ENCODE measurements around the gene CCDC149. TPM values are rescaled to one million over a fixed set of nuclear protein-coding genes. Genes with fewer than 3 reads are reported as not detected.
"Not testable (repeated sequence)": the region's sequence is repeated elsewhere in the genome, so short reads cannot be mapped to it uniquely, and the experiment has no call there.

CCDC149 gene
- total RNA-seq, 4 donors from 2014 or later: 2.8 to 10.0 (median 4.8) TPM

DNA sequence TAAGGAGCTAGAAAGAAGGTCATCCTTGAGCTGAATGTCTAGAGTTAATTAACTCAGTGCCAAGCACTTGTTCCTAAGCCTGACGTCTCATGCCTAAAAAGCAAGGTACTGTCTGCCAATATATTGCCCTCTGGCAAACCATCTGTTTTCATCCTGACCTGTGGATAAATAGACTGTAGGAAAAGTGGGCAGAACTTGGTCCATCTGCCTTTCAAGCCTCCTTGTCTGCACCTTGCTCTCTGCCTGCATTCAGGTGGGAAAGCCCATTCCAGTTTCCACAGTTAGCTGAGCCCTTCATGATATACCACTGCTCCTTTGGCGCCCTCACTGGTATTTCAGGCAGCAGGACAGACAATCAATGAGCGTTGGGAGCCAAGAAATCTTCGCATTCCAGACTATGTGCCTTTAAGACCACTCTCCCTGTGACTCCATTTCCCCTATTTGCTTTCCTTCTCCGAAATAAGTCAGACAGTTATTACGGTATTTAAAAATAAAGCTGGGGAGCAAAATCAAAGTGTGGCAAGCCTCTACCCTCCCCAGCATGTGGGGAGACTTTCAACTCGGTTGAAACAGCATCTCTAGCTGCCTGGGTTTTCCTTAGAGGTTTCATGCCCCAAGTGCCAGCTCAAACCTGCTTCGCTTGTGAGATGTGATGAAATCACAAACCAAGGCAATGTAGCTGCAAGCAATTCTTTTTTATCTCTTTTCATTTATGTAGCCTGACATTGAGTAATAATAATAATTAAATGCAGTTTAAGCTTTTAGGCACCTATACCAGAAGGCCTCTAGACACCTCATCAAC, 2.5 kb upstream of the CCDC149 start:
- Histone ChIP-seq H3K9me3 (no peaks in the 10 kb centered on the region), H3K4me3 (no peak overlapping the region), H3K36me3 (no peaks in the 10 kb centered on the region), H3K27ac (no peak overlapping the region), H3K4me1 (peaks cover 0 to 4% of the 10 kb centered on the region in 2 donors), H3K27me3 (no peaks in the 10 kb centered on the region)
- intact Hi-C loops (cut with DNase I; ENCODE audit: low total_unique reads) (no loop called here), in situ Hi-C loops (cut with MboI; ENCODE audit: low sequenced_read_pairs in 4 of 4) (no loop called here)
- DNase-seq: no peak
- no peak for ATAC-seq
- TF ChIP-seq, protein P1, sequence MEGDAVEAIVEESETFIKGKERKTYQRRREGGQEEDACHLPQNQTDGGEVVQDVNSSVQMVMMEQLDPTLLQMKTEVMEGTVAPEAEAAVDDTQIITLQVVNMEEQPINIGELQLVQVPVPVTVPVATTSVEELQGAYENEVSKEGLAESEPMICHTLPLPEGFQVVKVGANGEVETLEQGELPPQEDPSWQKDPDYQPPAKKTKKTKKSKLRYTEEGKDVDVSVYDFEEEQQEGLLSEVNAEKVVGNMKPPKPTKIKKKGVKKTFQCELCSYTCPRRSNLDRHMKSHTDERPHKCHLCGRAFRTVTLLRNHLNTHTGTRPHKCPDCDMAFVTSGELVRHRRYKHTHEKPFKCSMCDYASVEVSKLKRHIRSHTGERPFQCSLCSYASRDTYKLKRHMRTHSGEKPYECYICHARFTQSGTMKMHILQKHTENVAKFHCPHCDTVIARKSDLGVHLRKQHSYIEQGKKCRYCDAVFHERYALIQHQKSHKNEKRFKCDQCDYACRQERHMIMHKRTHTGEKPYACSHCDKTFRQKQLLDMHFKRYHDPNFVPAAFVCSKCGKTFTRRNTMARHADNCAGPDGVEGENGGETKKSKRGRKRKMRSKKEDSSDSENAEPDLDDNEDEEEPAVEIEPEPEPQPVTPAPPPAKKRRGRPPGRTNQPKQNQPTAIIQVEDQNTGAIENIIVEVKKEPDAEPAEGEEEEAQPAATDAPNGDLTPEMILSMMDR (IDR thresholded peaks at IDR 0.05 in 4 of 5, conservative IDR thresholded peaks at IDR 0.05 in 1 of 5): no peak
- no peak for TF ChIP-seq POLR2A (IDR thresholded peaks at IDR 0.05)

DNA sequence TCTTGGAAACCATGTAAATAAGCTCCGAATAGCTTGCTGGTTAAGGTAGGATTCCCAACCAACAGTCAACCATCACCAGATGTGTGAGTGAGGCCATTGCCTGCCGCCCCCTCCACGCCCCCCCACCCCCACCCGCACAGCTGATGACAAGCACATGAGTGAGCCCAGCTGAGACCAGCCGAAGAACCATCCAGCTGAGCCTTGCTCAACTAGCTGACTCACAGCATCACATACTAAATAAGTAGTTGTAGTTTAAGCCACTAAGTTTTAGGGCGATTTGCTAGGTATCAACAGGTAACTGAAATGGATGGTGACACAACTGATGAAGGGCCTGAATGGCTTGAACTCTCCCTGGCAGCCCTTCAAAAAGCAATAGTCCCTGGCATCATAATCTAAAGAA, 1.6 kb upstream of the CCDC149 start:
- in situ Hi-C loops (cut with MboI; ENCODE audit: low sequenced_read_pairs in 4 of 4) (no loop called here), intact Hi-C loops (cut with DNase I; ENCODE audit: low total_unique reads) (no loop called here)
- H3K9me3 ChIP-seq: no peaks in the 10 kb centered on the region
- DNase-seq (no peak), ATAC-seq (no peak)
- no peaks in the 10 kb centered on the region for H3K27me3 ChIP-seq
- H3K27ac ChIP-seq: no peak overlapping the region
- H3K4me3 ChIP-seq: no peak overlapping the region
- TF ChIP-seq, protein P1 (IDR thresholded peaks at IDR 0.05 in 4 of 5, conservative IDR thresholded peaks at IDR 0.05 in 1 of 5): no peak
- no peak for TF ChIP-seq POLR2A (IDR thresholded peaks at IDR 0.05)
- H3K4me1 ChIP-seq: peaks cover 0 to 4% of the 10 kb centered on the region in 2 donors
- H3K36me3 ChIP-seq: peaks cover 0 to 6% of the 10 kb centered on the region in 2 donors

DNA sequence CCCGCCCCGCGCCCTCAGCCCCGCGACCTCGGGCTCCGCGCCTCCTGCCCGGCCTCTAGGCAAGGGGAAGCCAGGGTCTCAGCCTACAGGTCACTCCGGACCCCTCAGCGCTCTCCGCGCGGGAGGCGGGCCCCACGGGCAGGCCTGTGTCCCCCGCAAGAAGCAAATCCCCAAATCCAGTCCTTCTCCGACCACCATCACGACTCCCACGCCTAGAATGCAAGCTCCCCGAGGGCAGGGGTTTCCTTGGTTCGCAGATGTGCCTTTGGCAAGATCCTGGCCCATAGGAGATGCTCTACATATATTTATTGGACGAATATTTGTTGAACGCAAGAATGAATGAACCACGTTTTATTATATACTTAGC, 260 bp upstream of the CCDC149 start:
- Histone ChIP-seq H3K9me3 (no peaks in the 10 kb centered on the region), H3K27me3 (no peaks in the 10 kb centered on the region), H3K36me3 (peaks cover 0 to 10% of the 10 kb centered on the region in 2 donors), H3K4me3 (peak overlapping the region; percentile 45 to 76 (median 68)), H3K4me1 (peaks cover 0 to 4% of the 10 kb centered on the region in 2 donors), H3K27ac (peak overlapping the region; percentile 70 to 86 (median 78))
- no peak for TF ChIP-seq POLR2A (IDR thresholded peaks at IDR 0.05)
- TF ChIP-seq, protein P1 (IDR thresholded peaks at IDR 0.05 in 4 of 5, conservative IDR thresholded peaks at IDR 0.05 in 1 of 5): no peak
- intact Hi-C loops (cut with DNase I; ENCODE audit: low total_unique reads): no loop called here
- in situ Hi-C loops (cut with MboI; ENCODE audit: low sequenced_read_pairs in 4 of 4): no loop called here
- ATAC-seq (peak in 1 of 2 donors; percentile 16), DNase-seq (no peak)

DNA sequence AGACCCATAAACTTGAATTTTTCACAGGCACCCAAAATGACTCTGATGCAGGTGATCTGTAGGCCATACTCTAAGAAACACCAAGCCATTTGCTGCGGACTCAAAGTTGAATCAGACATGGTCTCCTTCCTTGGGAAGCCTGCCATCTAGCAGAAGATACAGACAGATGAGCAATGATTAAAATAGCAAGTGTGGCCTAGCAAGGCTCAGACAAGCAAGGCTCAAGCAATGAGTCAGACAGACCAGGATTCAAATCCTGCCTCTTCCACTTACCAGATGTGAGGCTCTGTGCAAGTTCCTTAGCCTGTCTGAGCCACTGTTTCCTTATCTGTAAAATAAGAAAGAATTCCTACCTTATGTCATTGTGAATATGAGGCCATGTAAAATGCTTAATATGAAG, 2.3 kb downstream of the CCDC149 start:
- in situ Hi-C loops (cut with MboI; ENCODE audit: low sequenced_read_pairs in 4 of 4) (no loop called here), intact Hi-C loops (cut with DNase I; ENCODE audit: low total_unique reads) (no loop called here)
- no peak overlapping the region for H3K4me3 ChIP-seq
- peaks cover 0 to 10% of the 10 kb centered on the region in 2 donors for H3K36me3 ChIP-seq
- no peaks in the 10 kb centered on the region for H3K27me3 ChIP-seq
- ATAC-seq: no peak
- no peaks in the 10 kb centered on the region for H3K9me3 ChIP-seq
- no peak for DNase-seq
- H3K4me1 ChIP-seq: peaks cover 0 to 4% of the 10 kb centered on the region in 2 donors
- no peak for TF ChIP-seq POLR2A (IDR thresholded peaks at IDR 0.05)
- TF ChIP-seq, protein P1 (IDR thresholded peaks at IDR 0.05 in 4 of 5, conservative IDR thresholded peaks at IDR 0.05 in 1 of 5): no peak
- H3K27ac ChIP-seq: no peak overlapping the region

DNA sequence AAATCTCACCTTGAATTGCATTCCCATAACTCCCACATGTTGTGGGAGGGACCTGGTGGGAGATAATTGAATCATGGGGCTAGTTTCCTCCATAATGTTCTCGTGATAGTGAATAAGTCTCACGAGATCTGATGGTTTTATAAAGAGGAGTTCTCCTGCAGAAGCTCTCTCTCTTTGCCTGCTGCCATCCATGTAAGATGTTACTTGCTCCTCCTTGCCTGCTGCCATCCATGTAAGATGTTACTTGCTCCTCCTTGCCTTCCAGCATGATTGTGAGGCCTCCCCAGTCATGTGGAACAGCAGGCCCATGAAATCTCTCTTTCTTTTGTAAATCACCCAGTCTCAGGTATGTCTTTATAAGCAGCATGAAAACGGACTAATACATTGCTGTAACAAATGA, 3.2 kb downstream of the CCDC149 start:
- H3K9me3 ChIP-seq; H3K4me3 ChIP-seq; H3K4me1 ChIP-seq; ATAC-seq; intact Hi-C loops (cut with DNase I; ENCODE audit: low total_unique reads); H3K27me3 ChIP-seq; in situ Hi-C loops (cut with MboI; ENCODE audit: low sequenced_read_pairs in 4 of 4); H3K36me3 ChIP-seq; DNase-seq; H3K27ac ChIP-seq: not testable (repeated sequence)
